ENCODE data around the gene SHD. TPM values are rescaled to one million over a fixed set of nuclear protein-coding genes. Genes with fewer than 3 reads are reported as not detected.
"Not testable (repeated sequence)": the region's sequence is repeated elsewhere in the genome, so short reads cannot be mapped to it uniquely, and the experiment has no call there.

Gene SHD
- total RNA-seq, 1 experiment from 2014 or later: 0.11 TPM

GRCh38 chr19:4238831-4239230, 40.2 kb upstream of the SHD start:
- DNase-seq: no peak
- H3K4me3 ChIP-seq (ENCODE audit: low read length): no peak overlapping the region
- no peaks in the 10 kb centered on the region for H4K20me1 ChIP-seq (ENCODE audit: low read length)
- H3K4me1 ChIP-seq (ENCODE audit: insufficient read depth, low read length): no peaks in the 10 kb centered on the region
- no peak for ATAC-seq
- no TSS peak for BruUV-seq (replicated peaks)
- H3K27me3 ChIP-seq (ENCODE audit: low read length): no peaks in the 10 kb centered on the region
- H3F3A ChIP-seq (ENCODE audit: low read length, unreplicated experiment): no peaks in the 10 kb centered on the region
- ChIA-PET POLR2A (ENCODE audit: unreplicated experiment) (no interaction called here), CTCF (no interaction called here)
- intact Hi-C loops (cut with micrococcal nuclease): no loop called here
- H3K9me3 ChIP-seq (ENCODE audit: low read length): no peaks in the 10 kb centered on the region
- H3K4me2 ChIP-seq (ENCODE audit: low read length): no peak overlapping the region
- no peak overlapping the region for H3K9ac ChIP-seq (ENCODE audit: low read length)
- no peaks in the 10 kb centered on the region for H3K9me2 ChIP-seq (replicated peaks; ENCODE audit: low read length)
- no peaks in the 10 kb centered on the region for H3K36me3 ChIP-seq (ENCODE audit: low read depth, low read length)
- H2AFZ ChIP-seq (ENCODE audit: low read length): no peak overlapping the region
- no peaks in the 10 kb centered on the region for H3K79me2 ChIP-seq (ENCODE audit: low read length)
- H3K27ac ChIP-seq (ENCODE audit: low read length): no peak overlapping the region
- TF ChIP-seq CTCF (conservative IDR thresholded peaks at IDR 0.05; ENCODE audit: low read depth, low read length): no peak

- Histone ChIP-seq H3K27ac (ENCODE audit: low read length) (no peak overlapping the region), H3K9ac (ENCODE audit: low read length) (no peak overlapping the region), H3K4me2 (ENCODE audit: low read length) (no peak overlapping the region), H3K9me3 (ENCODE audit: low read length) (no peaks in the 10 kb centered on the region), H3K79me2 (ENCODE audit: low read length) (no peaks in the 10 kb centered on the region), H2AFZ (ENCODE audit: low read length) (no peak overlapping the region), H3K27me3 (ENCODE audit: low read length) (no peaks in the 10 kb centered on the region), H3K4me1 (ENCODE audit: insufficient read depth, low read length) (no peaks in the 10 kb centered on the region), H3K9me2 (replicated peaks; ENCODE audit: low read length) (no peaks in the 10 kb centered on the region), H4K20me1 (ENCODE audit: low read length) (no peaks in the 10 kb centered on the region), H3K4me3 (ENCODE audit: low read length) (no peak overlapping the region), H3K36me3 (ENCODE audit: low read depth, low read length) (no peaks in the 10 kb centered on the region), H3F3A (ENCODE audit: low read length, unreplicated experiment) (no peaks in the 10 kb centered on the region)
- intact Hi-C loops (cut with micrococcal nuclease): loop anchor here (10.0 kb wide), 1 partner anchor 103 kb away; the partner anchor contains the start of gene MPND
- TF ChIP-seq EZH2 (IDR thresholded peaks at IDR 0.05; ENCODE audit: low read length, unreplicated experiment): no peak
- DNase-seq (no peak), ATAC-seq (no peak)
- ChIA-PET POLR2A (ENCODE audit: unreplicated experiment) (no interaction called here), CTCF (no interaction called here)
- no TSS peak for BruUV-seq (replicated peaks)
Observed at GRCh38 chr19:4241824-4242430, 37.1 kb upstream of the SHD start.

- H3K9me3 ChIP-seq (ENCODE audit: low read length); H3F3A ChIP-seq (ENCODE audit: low read length, unreplicated experiment); H3K4me3 ChIP-seq (ENCODE audit: low read length); H3K36me3 ChIP-seq (ENCODE audit: low read depth, low read length); DNase-seq; H3K27ac ChIP-seq (ENCODE audit: low read length); BruUV-seq (replicated peaks); H3K9me2 ChIP-seq (replicated peaks; ENCODE audit: low read length); H3K79me2 ChIP-seq (ENCODE audit: low read length); POLR2A ChIA-PET (ENCODE audit: unreplicated experiment); H3K27me3 ChIP-seq (ENCODE audit: low read length); H3K9ac ChIP-seq (ENCODE audit: low read length); H3K4me1 ChIP-seq (ENCODE audit: insufficient read depth, low read length); H4K20me1 ChIP-seq (ENCODE audit: low read length); CTCF ChIA-PET; ATAC-seq: not testable (repeated sequence)
- Histone ChIP-seq H3K4me2 (ENCODE audit: low read length) (peak overlapping the region; percentile 86; the same call in 1 of the 2 replicates), H2AFZ (ENCODE audit: low read length) (peak overlapping the region; percentile 94)
- intact Hi-C loops (cut with micrococcal nuclease): loop anchor here (2.0 to 10.0 kb wide), 2 partner anchors 99 to 211 kb away; partner anchors contain the start of genes MPND and UBXN6
Observed at GRCh38 chr19:4245938-4246337, 33.1 kb upstream of the SHD start.
